ENCODE data around the gene KLHL18.
A peak's percentile ranks its signal among the peaks of the same experiment; 100 is the strongest.
"Not testable (repeated sequence)": the region's sequence is repeated elsewhere in the genome, so short reads cannot be mapped to it uniquely, and the experiment has no call there.

Gene KLHL18

DNA sequence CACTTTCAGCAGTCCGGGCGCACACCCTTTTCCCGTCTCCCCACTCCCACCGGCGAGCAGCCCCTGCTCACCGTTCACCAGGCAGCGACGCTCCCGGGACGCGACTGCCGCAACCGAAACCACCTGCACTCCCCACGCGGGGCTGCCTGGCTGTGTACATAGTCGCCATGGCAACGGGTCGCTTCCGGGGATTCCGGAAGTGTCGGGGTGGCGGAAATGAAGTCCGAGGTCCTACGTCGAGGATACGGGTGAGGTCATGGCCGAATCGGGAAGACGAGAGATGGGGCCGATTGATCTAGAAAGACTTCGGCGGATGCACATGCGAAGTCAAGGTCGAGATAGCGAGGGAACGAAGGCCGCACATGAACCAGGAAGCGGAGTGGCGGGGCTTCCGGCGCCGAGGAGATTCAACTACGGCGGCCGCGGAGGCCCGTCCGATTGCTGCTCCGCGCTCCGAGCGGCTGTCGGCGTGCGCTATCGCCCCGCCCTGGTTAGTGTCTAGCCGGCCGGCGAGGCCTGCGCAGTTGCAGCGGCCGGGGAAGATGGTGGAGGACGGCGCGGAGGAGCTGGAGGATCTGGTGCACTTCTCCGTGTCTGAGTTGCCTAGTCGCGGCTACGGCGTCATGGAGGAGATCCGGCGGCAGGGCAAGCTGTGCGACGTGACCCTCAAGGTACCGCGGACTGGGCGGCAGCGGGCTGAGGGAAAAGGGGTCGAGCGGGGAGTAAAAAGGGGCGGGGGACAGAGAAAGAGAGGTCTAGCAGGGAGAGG lies at the start of gene KLHL18, which contains the start of gene KIF9:
KLHL18 (plus strand) TSS at position 521 of the 769 bp plus-strand sequence; CDS start at position 543, 22 bp downstream.
KIF9 (minus strand) TSS at position 376 of the 769 bp plus-strand sequence. CDS start 5,425 bp downstream, outside the sequence.
- DNase-seq: peak; percentile 81 to 88

DNA sequence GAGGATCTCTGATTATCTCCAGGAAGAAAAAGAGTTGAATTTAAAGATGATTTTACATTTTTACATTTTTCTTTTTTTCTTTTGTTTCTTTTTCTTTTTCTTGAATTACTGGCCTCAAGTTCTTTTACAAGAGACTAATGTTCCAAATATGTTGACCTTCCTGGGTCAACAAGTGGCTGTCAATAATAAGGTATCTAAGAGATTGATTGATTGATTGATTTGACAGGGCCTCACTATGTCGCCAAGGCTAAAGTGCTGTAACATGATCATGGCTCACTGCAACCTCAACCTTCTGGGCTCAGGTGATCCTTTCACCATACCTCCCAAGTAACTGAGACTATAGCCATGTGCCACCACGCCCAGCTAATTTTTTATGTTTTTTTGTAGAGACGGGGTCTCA lies 44.7 kb upstream of the KLHL18 start:
- DNase-seq: no peak

DNA sequence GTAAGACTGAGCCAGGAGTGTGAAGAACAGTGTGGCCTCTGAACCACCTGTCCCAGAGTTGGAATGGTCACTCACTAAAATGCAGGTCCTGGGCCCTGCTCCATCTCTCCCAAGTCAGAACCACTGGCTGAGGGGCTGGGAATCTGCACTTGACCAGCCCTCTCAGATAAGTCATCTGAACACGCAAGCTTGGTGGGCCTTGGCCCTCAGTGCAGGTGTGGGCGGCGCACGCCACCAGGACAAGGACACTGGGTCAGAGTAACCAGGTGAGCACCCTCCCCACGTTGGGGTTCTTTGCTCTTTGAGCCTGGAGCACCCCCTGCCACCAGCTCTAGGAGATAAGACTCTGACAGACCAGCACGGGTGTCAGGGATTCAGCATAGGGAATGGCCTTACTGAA lies 42.8 kb upstream of the KLHL18 start:
- no peak for DNase-seq

DNA sequence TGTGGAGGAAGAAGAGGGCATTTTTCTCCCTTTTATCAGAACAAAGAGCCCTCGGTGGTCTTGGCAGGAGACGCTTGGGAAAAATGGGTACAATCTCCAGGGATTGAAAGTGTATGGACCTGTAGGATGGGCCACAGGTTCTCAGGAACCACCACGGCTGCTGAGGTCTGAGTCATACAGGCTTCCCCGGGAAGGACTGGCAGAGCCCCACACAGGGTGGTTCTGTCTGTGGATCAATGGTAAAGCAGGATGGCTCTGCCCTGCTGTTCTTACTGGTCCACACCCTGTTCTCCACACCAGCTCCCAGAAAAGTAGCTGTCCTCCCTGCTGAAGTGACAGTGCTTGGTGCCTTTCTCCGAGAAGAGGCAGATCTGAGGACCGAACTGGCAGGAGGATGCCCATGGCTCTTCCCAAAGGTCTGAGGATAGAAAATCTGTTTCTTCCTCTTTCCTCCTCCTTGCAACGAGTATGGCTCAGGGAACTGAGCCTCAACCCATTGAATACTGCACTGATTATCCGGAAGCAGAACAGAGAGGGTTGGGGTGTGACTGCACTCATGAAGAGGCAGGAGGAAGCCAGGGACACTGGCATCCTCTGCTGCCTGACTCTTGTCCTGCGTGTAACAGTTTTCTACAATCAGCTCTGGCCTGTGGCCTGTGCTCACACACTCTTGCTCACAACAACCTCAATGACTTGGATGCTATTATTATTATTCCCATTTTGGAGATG lies 39.2 kb upstream of the KLHL18 start:
- no peak for DNase-seq

DNA sequence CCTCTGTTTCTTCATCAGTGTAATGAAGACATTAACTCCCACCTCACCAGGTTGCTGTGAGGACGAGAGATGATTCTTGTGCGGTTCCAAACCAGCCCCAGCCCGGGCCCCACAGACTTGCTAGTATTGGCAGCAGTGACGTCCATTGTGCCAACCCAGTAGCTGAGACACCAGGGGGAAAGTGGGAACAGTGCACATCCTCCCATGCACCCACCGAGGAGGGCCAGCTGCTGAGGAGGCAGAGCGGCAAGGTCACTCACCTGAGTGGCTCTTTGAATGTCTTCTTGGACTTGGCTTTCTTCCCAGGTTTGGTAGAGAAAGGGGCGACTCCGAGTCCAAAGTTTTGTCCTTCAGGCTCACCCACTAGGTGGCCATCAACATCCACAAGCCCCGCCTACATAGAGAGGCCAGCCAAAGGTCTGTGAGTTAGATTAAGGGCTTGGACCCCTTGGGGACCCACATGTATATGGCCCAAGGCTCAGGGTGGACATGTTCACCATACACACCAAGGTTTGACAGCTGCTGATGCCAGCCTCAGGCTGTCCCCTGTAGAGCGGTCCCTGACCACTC lies 38.1 kb upstream of the KLHL18 start:
- DNase-seq: no peak

DNA sequence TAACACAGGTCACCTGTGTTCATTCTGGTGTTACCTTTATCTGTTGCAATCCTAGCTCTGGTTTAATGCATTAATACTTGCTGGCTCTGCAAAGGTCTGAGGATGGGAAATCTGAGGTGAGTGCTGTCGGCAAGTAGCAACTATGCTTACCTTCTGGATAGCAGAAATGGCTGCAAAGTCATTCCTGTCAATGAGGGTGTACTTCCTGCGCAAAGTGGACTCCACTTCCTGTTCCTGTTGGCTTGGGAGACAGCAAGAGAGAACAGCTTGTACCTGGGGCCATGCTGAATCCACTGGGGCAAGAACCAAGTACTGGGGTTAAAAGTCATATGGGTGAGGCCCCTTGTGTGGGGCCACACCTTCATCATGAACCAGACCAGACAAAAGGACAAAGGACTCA lies 37.5 kb upstream of the KLHL18 start:
- no peak for DNase-seq

DNA sequence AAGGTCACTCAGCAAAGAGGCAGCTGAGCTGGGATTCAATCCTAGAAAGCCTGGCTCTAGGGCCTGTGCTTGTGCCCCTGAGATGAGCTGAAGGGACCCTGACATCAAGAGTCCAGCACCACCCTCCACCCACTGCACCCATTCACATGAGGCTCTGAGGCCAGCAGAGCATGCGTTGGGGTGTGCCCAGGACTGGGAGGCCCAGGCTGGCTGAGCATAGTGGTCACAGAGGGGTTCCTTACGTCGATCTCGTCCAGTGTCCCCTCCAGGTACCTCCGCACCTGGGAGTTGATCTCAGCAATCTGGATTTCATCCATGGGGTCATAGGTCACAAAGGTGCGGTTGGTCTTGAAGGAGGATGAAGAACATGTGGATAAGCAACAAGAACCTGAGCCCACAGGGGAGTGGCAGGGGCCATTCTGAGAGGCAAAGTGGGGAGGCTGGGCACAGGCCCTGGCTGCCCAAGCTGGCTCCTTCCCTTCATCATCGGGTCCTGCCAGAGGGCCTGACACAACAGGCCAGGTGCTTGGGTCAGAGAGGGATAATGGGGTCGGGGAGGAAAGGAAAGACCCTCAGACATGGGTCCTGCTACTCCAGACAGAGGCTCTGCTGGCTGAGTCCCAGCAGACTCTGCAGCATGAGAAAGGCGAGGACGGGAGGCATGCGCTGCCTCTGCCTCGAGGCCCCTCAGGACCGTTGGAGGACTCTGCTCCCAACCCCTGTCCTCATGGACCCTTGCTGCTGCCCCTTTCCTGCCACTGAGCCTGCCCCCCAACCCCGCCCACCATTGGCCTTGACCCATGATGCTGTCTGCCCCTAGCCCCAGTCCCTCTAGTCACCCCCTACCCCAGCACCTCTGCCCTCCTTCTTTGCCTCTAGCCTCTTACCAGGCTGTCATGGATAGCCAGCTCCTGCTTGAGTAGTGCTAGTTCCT lies 35.3 kb upstream of the KLHL18 start:
- no peak for DNase-seq

DNA sequence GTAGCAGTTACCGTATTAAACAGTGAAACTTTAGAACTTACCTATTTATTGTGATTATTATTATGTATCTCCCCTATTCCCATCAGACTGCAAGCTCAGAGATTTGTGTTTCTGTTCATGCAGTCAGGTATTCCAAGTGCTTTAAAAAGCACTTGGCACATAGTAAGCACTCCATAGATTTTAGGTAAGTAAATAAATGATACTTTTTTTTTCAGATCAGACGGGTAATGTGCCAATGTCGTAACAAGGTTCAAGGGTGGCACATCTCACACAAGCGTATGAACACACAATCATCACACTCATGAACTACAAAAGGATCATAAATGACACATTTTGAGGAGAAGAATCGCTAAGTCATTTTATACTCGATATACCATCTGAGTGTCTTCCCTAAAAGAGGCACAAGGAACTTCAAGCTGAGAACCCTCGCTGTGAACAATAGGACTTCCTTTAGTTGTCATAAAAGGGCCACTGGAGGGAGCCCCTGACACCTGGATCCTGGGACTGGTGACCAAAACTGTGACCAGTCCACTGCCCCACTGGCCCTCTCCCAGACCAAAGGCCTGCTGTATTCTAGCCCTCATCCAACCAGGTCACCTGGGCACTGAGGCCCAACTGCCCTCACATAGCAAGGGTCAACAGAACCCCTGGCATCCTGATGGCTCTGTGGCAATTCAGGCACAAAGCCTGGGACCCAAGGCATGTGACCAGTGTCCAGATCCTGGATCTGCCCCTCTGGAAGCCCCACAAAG lies 32.3 kb upstream of the KLHL18 start:
- DNase-seq: peak in 1 of 2 experiments; percentile 1

DNA sequence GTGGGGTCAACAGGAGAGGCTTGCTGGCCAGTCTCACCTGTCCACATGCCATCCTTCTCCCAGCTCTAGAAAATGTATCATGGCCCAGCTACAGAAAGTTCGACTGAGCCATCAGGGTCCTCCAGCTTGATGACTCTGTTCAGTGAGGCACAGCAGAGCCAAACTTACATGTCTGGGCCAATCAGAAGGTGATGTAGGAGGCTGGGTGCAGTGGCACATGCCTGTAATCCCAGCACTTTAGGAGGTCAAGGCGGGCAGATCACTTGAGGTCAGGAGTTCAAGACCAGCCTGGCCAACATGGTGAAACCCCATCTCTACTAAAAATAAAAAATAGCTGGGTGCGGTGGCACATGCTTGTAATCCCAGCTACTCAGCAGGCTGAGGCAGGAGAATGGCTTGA lies 31.7 kb upstream of the KLHL18 start:
- DNase-seq: not testable (repeated sequence)

DNA sequence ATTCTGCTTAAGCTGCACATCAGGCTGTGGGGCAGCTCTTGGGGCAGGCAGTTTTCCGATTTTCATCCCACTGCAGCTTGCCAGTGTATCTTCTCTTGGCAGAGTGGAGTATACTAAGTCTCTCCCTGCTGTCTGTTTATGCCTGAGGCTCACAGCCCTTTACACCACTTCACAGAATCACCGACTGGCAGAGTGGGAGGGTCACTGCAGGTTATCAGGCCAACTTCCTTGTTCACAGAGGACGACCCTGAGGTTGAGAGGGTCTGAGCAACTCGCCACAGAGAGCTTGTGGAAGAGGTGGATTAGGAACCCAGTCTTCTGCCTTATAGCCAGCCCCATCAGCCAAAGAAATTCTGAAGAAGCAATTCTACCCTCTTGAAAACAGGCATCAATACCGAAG lies 31.1 kb upstream of the KLHL18 start:
- DNase-seq: no peak

DNA sequence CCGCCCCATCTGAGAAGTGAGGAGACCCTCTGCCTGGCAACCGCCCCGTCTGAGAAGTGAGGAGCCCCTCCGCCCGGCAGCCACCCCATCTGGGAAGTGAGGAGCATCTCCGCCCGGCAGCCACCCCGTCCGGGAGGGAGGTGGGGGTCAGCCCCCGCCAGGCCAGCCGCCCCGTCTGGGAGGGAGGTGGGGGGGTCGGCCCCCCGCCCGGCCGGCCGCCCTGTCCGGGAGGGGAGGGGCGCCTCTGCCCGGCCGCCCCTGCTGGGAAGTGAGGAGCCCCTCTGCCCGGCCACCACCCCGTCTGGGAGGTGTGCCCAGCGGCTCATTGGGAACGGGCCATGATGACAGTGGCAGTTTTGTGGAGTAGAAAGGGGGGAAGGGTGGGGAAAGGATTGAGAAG lies 26.4 kb upstream of the KLHL18 start:
- DNase-seq: not testable (repeated sequence)

DNA sequence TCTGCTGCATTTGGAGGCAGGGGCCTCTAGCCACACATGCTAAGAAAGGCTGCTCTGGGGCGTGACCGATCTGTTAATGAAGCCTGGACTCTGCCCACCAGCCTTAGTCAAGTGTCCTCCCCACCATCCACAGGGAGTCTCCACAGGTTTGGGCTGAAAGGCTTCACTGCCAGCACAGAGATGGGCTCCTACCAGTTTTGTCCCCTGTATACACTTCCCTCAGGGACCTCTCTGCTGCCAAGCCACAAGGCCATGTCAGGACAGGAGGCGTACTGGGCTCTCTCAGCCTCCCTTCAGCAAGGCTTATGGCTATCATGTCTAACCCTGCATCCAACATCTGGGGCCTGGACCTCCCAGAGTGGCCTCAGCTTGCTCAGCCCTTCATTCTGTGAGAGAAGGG lies 23.6 kb upstream of the KLHL18 start:
- no peak for DNase-seq

DNA sequence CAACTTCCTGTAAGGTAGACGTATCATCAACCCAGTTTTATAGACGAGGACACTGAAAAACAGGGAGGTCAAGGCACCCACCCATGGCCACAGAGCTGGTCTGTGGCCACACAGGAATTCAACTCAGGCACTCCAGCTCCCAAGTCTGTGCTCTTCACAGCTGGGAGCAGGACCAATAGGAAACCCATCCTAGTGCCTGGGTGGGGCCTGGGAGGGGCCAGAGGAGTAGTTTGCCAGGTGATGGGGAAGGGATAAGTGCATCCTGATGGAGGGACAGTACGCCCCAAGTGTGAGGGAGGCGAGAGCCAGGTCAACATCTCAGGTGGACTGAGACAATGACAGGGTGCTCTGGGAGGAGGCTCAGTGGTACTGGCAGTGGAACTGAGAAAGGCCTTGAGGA lies 22.1 kb upstream of the KLHL18 start:
- no peak for DNase-seq

DNA sequence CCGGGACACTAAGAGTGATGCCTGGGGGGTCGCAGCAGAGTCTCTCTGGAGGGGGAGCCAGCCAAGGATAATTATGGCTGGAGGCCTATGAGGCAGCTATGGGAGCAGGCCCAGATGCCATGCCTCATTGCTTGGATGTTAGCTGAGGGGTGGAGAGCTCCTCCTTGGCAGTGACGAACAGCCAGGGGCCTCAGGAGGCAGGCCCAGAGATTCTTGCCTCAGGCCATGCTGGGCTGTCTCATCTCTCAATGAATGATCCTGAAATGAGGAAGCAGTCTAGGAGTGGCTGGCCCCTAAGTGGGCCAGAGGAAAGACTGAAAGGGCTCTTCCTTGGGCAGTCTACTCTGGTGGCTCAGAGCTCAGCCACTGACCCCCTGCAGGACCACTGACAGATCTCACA lies 21.4 kb upstream of the KLHL18 start:
- no peak for DNase-seq

DNA sequence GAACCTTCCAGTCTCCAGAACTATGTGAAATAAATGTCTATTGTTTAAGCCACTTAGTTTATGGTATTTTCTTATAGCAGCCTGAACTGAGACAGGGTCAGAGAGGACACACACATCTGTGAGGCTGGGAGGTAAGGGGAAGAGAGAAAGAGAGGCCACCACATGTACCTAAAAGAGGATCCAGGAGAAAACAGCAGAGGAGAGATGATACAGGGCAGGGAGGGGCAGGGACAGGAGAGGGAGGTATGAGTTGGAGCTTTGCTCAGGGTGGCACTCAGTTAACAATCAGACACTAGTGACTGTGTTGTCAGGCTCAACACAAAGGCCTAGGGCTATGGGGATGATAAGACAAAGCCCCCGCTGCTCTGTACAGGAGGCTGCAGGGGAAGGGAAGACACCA lies 17.7 kb upstream of the KLHL18 start:
- no peak for DNase-seq

DNA sequence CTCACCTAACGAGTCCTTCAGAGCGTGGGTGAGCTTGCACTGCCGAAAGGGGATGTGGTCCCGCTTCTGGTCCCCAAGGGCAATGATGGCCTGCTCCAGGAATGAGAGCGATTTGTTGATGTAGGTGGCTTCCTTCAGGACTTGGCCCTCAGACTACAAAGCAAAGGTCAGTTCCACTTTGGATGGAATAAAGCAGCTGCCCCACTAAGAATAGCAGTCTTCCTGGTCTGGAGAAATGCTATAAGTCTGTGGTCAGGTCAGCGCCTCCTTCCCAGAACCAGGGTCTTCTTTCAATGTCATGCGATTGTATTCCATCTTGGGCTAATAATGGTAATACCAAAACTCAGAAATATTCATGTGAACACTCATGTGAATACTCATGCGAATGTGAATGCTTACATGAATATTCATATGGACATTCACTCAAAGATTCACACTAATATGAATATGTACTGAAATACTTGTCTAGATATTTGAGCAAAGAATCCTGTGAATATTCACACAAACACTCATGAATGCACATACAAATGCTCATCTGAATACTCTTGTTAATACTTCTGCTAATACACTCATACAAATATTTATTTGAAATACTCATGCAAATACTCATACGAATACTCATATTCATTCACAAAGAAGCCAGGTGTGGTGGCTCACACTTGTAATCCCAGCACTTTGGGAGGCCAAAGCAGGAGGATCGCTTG lies 16.9 kb upstream of the KLHL18 start:
- DNase-seq: no peak

DNA sequence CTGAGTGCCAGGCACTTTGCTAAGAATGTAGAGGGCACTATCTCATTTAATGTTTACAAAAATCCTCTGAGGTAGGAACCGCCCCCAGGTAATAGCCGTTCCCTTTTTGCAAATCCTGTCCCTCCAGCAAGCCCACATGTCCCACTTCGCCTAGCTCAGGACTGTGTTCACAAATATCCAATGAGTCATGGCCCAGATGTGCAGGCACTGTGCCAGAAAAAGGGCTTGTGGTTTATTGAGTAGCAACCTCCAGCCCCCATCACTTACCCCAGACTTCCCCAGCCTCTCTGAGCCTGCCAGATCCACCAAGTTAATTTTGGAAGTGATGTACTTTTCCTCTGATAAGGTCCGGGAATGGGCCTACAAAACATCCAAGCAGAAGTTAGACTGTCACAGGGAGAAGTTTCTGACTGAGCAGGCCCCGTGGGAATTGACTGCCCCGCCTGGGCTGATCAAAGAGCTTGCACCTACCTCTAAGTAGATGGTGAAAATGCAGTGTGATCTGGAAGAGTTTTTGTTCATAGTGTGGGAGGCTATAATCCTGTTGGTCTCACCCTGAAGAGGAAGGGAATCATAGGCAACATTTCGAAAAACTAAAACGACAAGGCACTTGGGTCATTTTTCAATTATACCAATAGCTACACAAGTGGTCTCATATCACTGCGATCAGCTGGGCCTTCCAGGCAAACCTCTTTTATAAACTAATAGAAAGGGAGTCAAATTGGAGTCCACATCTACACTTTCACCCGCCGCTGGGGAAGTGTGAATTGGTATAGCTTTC lies 15.8 kb upstream of the KLHL18 start:
- no peak for DNase-seq

DNA sequence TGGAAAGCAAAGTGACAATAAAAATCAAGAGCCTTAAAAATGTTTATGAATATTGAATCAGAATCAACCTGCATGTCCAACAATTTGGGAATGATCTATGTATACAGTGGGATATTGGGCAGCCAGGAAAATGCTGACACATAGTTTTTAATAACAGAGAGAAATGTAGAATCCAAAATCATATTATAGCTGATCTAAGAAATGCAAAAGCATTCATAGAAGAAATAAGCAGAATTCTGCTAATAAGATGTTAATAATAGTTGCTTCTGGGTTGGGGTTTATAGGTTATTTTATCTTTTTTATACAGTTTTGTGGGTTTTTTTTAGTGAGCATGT lies 15.3 kb upstream of the KLHL18 start:
- no peak for DNase-seq

DNA sequence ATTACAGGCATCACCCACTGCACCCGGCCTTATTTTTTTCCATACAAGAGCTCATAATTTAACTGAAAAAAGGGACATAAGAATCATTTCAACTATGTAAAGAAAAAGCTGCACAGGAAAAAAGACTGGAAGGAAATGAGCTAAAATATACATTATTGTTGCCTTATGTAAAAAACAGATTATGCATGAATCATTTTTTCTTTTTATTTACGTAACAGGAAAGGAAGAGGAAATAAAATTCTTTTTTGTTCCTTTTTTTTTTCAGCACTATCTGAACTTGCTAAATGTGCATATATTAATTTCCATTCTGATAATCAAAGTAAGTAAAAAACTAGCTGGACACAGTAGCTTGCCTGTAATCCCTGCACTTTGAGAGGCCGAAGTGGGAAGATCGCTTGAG lies 12.2 kb upstream of the KLHL18 start:
- no peak for DNase-seq

DNA sequence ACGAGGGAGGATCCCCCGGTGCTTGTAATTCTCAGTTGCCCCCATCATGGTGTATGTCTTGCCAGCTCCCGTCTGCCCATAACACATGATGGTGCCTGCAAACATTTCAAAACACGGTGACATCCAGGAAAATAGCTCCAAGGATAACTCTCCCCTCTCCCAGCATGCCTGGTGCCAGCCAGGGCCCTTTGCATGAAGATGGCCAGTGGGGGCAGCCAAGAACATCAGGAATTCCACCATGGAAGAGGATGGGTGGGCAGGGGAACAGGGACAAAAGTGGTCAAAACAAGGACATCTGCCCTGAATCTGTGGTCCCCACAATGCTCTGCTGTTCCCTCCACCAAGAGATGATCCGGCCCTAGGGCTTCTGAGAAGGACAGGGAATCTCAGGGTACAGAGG lies 9.2 kb upstream of the KLHL18 start:
- no peak for DNase-seq

DNA sequence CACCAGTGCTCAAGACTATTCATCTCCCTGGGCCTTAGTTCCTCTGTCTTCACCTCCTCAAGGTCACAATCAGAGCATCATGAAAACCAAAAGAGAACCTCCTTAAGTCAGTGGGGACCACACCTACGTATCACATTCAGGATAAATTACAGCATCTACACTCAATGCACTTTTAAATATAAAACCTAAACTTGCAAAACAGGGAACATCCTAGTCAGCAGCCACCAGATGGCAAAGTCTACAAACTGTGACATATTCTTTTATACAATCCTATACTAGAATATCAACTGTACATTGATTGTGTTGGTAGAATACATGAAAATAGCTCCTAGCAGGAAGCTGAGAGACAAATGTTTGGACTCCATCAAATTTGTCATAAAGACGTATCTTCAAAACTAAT lies 8.1 kb upstream of the KLHL18 start:
- no peak for DNase-seq

Measured in NCI-H1930 (cell line).